GM23338 (cell line): ENCODE results near the gene ABCA7. TPM values are rescaled to one million over a fixed set of nuclear protein-coding genes. Genes with fewer than 3 reads are reported as not detected.

Experiments
- ATAC-seq: fragments of 200-7000 bp; cut with Tn5 transposase; 3 replicates; pipeline ENCODE4 v1.9.1; 2020
- DNase-seq: peaks from one replicate; pipeline ENCODE4 v3.0.0-alpha.2; 2015; ENCODE audit warnings: low spot score
- H2AFZ ChIP-seq: fragments of 200-600 bp; sonication (generic); 2 replicates; pipeline ENCODE4 v1.8.0; 2016; ENCODE audit warnings: antibody characterized with exemption, mild to moderate bottlenecking, moderate library complexity
- H3F3A ChIP-seq: fragments of 200-600 bp; sonication (generic); replicated peaks from 2 replicates; pipeline ENCODE4 v1.8.0; 2017; ENCODE audit warnings: antibody characterized with exemption, mixed run types, low read depth
- H3K27ac ChIP-seq: fragments of 200-600 bp; sonication (generic); 2 replicates; pipeline ENCODE4 v1.6.1; 2016; ENCODE audit warnings: low read depth
- H3K27me3 ChIP-seq: fragments of 200-600 bp; sonication (generic); 2 replicates; pipeline ENCODE4 v1.8.0; 2016; ENCODE audit warnings: mild to moderate bottlenecking, mixed run types, moderate library complexity; ENCODE audit not compliant: insufficient read depth
- H3K36me3 ChIP-seq: fragments of 200-600 bp; sonication (generic); 2 replicates; pipeline ENCODE4 v1.8.0; 2016; ENCODE audit warnings: mild to moderate bottlenecking; ENCODE audit not compliant: insufficient read depth
- H3K4me1 ChIP-seq: fragments of 200-600 bp; sonication (generic); 2 replicates; pipeline ENCODE4 v1.8.0; 2016; ENCODE audit warnings: mild to moderate bottlenecking, moderate library complexity; ENCODE audit not compliant: insufficient read depth
- H3K4me2 ChIP-seq: fragments of 200-600 bp; sonication (generic); 2 replicates; pipeline ENCODE4 v1.7.1; 2017; ENCODE audit warnings: mixed run types
- H3K4me3 ChIP-seq: fragments of 200-600 bp; sonication (generic); 2 replicates; pipeline ENCODE4 v1.6.1; 2016; ENCODE audit warnings: mixed run types
- H3K79me2 ChIP-seq: fragments of 200-600 bp; sonication (generic); replicated peaks from 2 replicates; pipeline ENCODE4 v1.8.0; 2017; ENCODE audit warnings: mild to moderate bottlenecking; ENCODE audit not compliant: insufficient read depth
- H3K9me2 ChIP-seq: fragments of 200-600 bp; sonication (generic); 2 replicates; pipeline ENCODE4 v1.8.0; 2017; ENCODE audit not compliant: insufficient read depth
- H4K20me1 ChIP-seq: fragments of 200-600 bp; sonication (generic); replicated peaks from 2 replicates; pipeline ENCODE4 v1.8.0; 2017; ENCODE audit warnings: mild to moderate bottlenecking; ENCODE audit not compliant: insufficient read depth
- H3K27ac Mint-ChIP-seq: 2 replicates; pipeline ENCODE4 v1.8.0; 2020; ENCODE audit warnings: inconsistent platforms, mild to moderate bottlenecking, moderate library complexity, mixed read lengths
- H3K27me3 Mint-ChIP-seq: 3 replicates; pipeline ENCODE4 v1.8.0; 2022; ENCODE audit warnings: low read depth, mild to moderate bottlenecking, moderate library complexity, mixed read lengths, inconsistent platforms; ENCODE audit not compliant: insufficient read depth, poor library complexity
- H3K36me3 Mint-ChIP-seq: 3 replicates; pipeline ENCODE4 v1.8.0; 2021; ENCODE audit warnings: low read depth, mild to moderate bottlenecking, inconsistent platforms, moderate library complexity, mixed read lengths
- H3K4me1 Mint-ChIP-seq: 3 replicates; pipeline ENCODE4 v1.8.0; 2020; ENCODE audit warnings: mild to moderate bottlenecking, inconsistent platforms, mixed read lengths
- H3K4me3 Mint-ChIP-seq: 3 replicates; pipeline ENCODE4 v1.8.0; 2021; ENCODE audit warnings: moderate library complexity, mild to moderate bottlenecking, inconsistent platforms, mixed read lengths
- H3K9me3 Mint-ChIP-seq: 3 replicates; pipeline ENCODE4 v1.8.0; 2020; ENCODE audit warnings: moderate library complexity, mild to moderate bottlenecking, inconsistent platforms, mixed read lengths
- ETS1 ChIP-seq: IDR thresholded peaks from 2 replicates; pipeline ENCODE4 v1.6.1; 2016; ENCODE audit warnings: antibody characterized with exemption
- EZH2 ChIP-seq: fragments of 200-600 bp; sonication (generic); IDR thresholded peaks from one replicate; pipeline ENCODE4 v1.8.0; 2017; ENCODE audit warnings: antibody characterized with exemption, mild to moderate bottlenecking, low read depth; ENCODE audit not compliant: unreplicated experiment
- EZH2phosphoT487 ChIP-seq: fragments of 200-600 bp; sonication (generic); IDR thresholded peaks from one replicate; pipeline ENCODE4 v1.8.1; 2018; ENCODE audit warnings: antibody characterized with exemption; ENCODE audit not compliant: unreplicated experiment
- JUNB ChIP-seq: IDR thresholded peaks from one replicate; pipeline ENCODE4 v1.6.1; 2016; ENCODE audit warnings: antibody characterized with exemption; ENCODE audit not compliant: unreplicated experiment
- POLR2AphosphoS5 ChIP-seq: IDR thresholded peaks from 2 replicates; pipeline ENCODE4 v1.6.1; 2016; ENCODE audit warnings: antibody characterized with exemption, low read depth
- REST ChIP-seq: IDR thresholded peaks from one replicate; pipeline ENCODE4 v1.6.1; 2018; ENCODE audit warnings: antibody characterized with exemption; ENCODE audit not compliant: unreplicated experiment
- STAT1 ChIP-seq: IDR thresholded peaks from one replicate; pipeline ENCODE4 v1.6.1; 2016; ENCODE audit warnings: antibody characterized with exemption; ENCODE audit not compliant: unreplicated experiment
- ZNF114 ChIP-seq: fragments of 250-450 bp; sonication (Bioruptor Pico); IDR thresholded peaks from 2 replicates; pipeline ENCODE4 v1.5.0; 2020; ENCODE audit warnings: mild to moderate bottlenecking, moderate library complexity
- ZNF331 ChIP-seq: fragments of 250-450 bp; sonication (Bioruptor Pico); IDR thresholded peaks from 2 replicates; pipeline ENCODE4 v1.5.0; 2020; ENCODE audit warnings: low read depth, mild to moderate bottlenecking, moderate library complexity
- polyA plus RNA-seq: library from polyadenylated mRNA; unstranded; fragments of >200 nt; fragmentation: Nextera tagmentation; extraction: Ambion mirVana; gene quantifications from 2 replicates; pipeline ENCODE4 v1.2.1, GENCODE V29; 2016
- total RNA-seq: library from RNA; depleted of rRNA; stranded (reverse); fragments of >200 nt; shearing (Covaris generic); gene quantifications from 2 replicates; pipeline ENCODE4 v1.2.3, GENCODE V29; 2014

Gene ABCA7
- total and polyA plus RNA-seq, 2 experiments from 2014 or later = 22.2 to 27.4 TPM

GRCh38 chr19:1008268-1009040 is 31.5 kb upstream of the ABCA7 start:
- Mint-ChIP-seq H3K4me3 (no peak overlapping the region), H3K27me3 (peaks cover 22% of the 10 kb centered on the region), H3K4me1 (no peaks in the 10 kb centered on the region), H3K27ac (no peak overlapping the region), H3K9me3 (peaks cover 5% of the 10 kb centered on the region; the same call in 1 of the 3 replicates), H3K36me3 (peaks cover 8% of the 10 kb centered on the region)
- Histone ChIP-seq H3F3A (peaks cover 10% of the 10 kb centered on the region; the same call in 1 of the 2 replicates), H3K4me2 (no peak overlapping the region), H4K20me1 (0 out of 2 replicates have a peak, but pooled peaks cover 14% of the 10 kb centered on the region), H3K79me2 (peaks cover 4% of the 10 kb centered on the region; the same call in 1 of the 2 replicates), H3K4me3 (no peak overlapping the region), H3K36me3 (no peaks in the 10 kb centered on the region), H3K9me2 (no peaks in the 10 kb centered on the region), H3K4me1 (no peaks in the 10 kb centered on the region), H3K27me3 (no peaks in the 10 kb centered on the region), H3K27ac (no peak overlapping the region), H2AFZ (no peak overlapping the region)
- ATAC-seq (no peak; the same call in 2 of the 3 replicates), DNase-seq (no peak)
- TF ChIP-seq STAT1 = no peak
- TF ChIP-seq ZNF114 = no peak
- TF ChIP-seq EZH2 = no peak
- no peak for TF ChIP-seq JUNB
- no peak for TF ChIP-seq POLR2AphosphoS5
- no peak for TF ChIP-seq EZH2phosphoT487
- TF ChIP-seq ZNF331 (CRISPR knock-in tag) = no peak
- no peak for TF ChIP-seq ETS1
- no peak for TF ChIP-seq REST
